H9 (cell line): ENCODE data around the gene DIS3L. TPM values are rescaled to one million over a fixed set of nuclear protein-coding genes. Genes with fewer than 3 reads are reported as not detected.
A peak's percentile ranks its signal among the peaks of the same experiment; 100 is the strongest.
"Not testable (repeated sequence)": the region's sequence is repeated elsewhere in the genome, so short reads cannot be mapped to it uniquely, and the experiment has no call there.

Experiments used
- DNase-seq: peaks from one replicate; pipeline ENCODE4 v3.0.0-alpha.2; 2017
- H2AFZ ChIP-seq: one replicate; pipeline ENCODE4 v1.6.1; 2013; ENCODE audit warnings: mild to moderate bottlenecking, low read length, control low read depth, moderate library complexity
- H2AK5ac ChIP-seq: 2 replicates; pipeline ENCODE4 v1.6.1; 2013; ENCODE audit warnings: low read length, control low read depth, mixed read lengths; ENCODE audit not compliant: insufficient read length
- H2BK120ac ChIP-seq: one replicate; pipeline ENCODE4 v1.6.1; 2013; ENCODE audit warnings: low read depth, mild to moderate bottlenecking, low read length, control low read depth, inconsistent platforms; ENCODE audit not compliant: poor library complexity, severe bottlenecking
- H2BK12ac ChIP-seq: 2 replicates; pipeline ENCODE4 v1.6.1; 2013; ENCODE audit warnings: low read length, control low read depth, mixed read lengths, low read depth; ENCODE audit not compliant: insufficient read length
- H2BK15ac ChIP-seq: 2 replicates; pipeline ENCODE4 v1.6.1; 2013; ENCODE audit warnings: low read depth, low read length, control low read depth
- H2BK20ac ChIP-seq: one replicate; pipeline ENCODE4 v1.6.1; 2013; ENCODE audit warnings: low read depth, mild to moderate bottlenecking, low read length, control low read depth, inconsistent platforms; ENCODE audit not compliant: poor library complexity, severe bottlenecking
- H2BK5ac ChIP-seq: 2 replicates; pipeline ENCODE4 v1.6.1; 2013; ENCODE audit warnings: low read length, control low read depth, mixed read lengths; ENCODE audit not compliant: insufficient read length
- H3K14ac ChIP-seq: 2 replicates; pipeline ENCODE4 v1.6.1; 2013; ENCODE audit warnings: low read length, control low read depth; ENCODE audit not compliant: insufficient read depth
- H3K18ac ChIP-seq: 2 replicates; pipeline ENCODE4 v1.6.1; 2013; ENCODE audit warnings: low read depth, mild to moderate bottlenecking, mixed read lengths, low read length, control low read depth; ENCODE audit not compliant: insufficient read length
- H3K23ac ChIP-seq: 2 replicates; pipeline ENCODE4 v1.6.1; 2013; ENCODE audit warnings: low read length, control low read depth, mixed read lengths, low read depth; ENCODE audit not compliant: insufficient read length
- H3K23me2 ChIP-seq: 2 replicates; pipeline ENCODE4 v1.6.1; 2013; ENCODE audit warnings: low read depth, mild to moderate bottlenecking, mixed read lengths, low read length, control low read depth; ENCODE audit not compliant: insufficient read length, poor library complexity, severe bottlenecking
- H3K27ac ChIP-seq: 2 replicates; pipeline ENCODE4 v1.5.1; 2013; ENCODE audit warnings: low read length, control low read depth, mixed read lengths, low read depth; ENCODE audit not compliant: insufficient read length
- H3K27me3 ChIP-seq: 2 replicates; pipeline ENCODE4 v1.6.1; 2013; ENCODE audit warnings: low read length, control low read depth, inconsistent platforms; ENCODE audit not compliant: insufficient read depth
- H3K4ac ChIP-seq: 2 replicates; pipeline ENCODE4 v1.6.1; 2013; ENCODE audit warnings: low read depth, mild to moderate bottlenecking, control low read depth, inconsistent platforms, low read length, moderate library complexity
- H3K4me1 ChIP-seq: 2 replicates; pipeline ENCODE4 v1.6.1; 2013; ENCODE audit warnings: low read length, control low read depth, inconsistent platforms; ENCODE audit not compliant: insufficient read depth
- H3K4me2 ChIP-seq: 2 replicates; pipeline ENCODE4 v1.6.1; 2013; ENCODE audit warnings: low read length, control low read depth, mixed read lengths; ENCODE audit not compliant: insufficient read length, insufficient read depth
- H3K56ac ChIP-seq: 2 replicates; pipeline ENCODE4 v1.6.1; 2013; ENCODE audit warnings: low read depth, mild to moderate bottlenecking, mixed read lengths, low read length, control low read depth; ENCODE audit not compliant: insufficient read length
- H3K79me1 ChIP-seq: 2 replicates; pipeline ENCODE4 v1.6.1; 2013; ENCODE audit warnings: low read depth, mild to moderate bottlenecking, moderate library complexity, low read length, control low read depth, inconsistent platforms; ENCODE audit not compliant: insufficient read depth, poor library complexity, severe bottlenecking
- H3K79me2 ChIP-seq: 2 replicates; pipeline ENCODE4 v1.6.1; 2013; ENCODE audit warnings: low read length, control low read depth, inconsistent platforms; ENCODE audit not compliant: insufficient read depth
- H3K9ac ChIP-seq: 2 replicates; pipeline ENCODE4 v1.6.1; 2013; ENCODE audit warnings: low read length, control low read depth, mixed read lengths; ENCODE audit not compliant: insufficient read length; ENCODE audit errors: extremely low read depth
- H3K9me3 ChIP-seq: one replicate; pipeline ENCODE4 v1.6.1; 2013; ENCODE audit warnings: low read depth, low read length, inconsistent platforms; ENCODE audit not compliant: control insufficient read depth
- H3T11ph ChIP-seq: one replicate; pipeline ENCODE4 v1.6.1; 2013; ENCODE audit warnings: mild to moderate bottlenecking, low read length, control low read depth, inconsistent platforms
- H4K20me1 ChIP-seq: one replicate; pipeline ENCODE4 v1.6.1; 2013; ENCODE audit not compliant: control insufficient read depth, insufficient read length, insufficient read depth
- H4K5ac ChIP-seq: 2 replicates; pipeline ENCODE4 v1.6.1; 2013; ENCODE audit warnings: low read depth, mild to moderate bottlenecking, mixed read lengths, low read length, control low read depth; ENCODE audit not compliant: insufficient read length
- H4K8ac ChIP-seq: replicated peaks from 2 replicates; pipeline ENCODE4 v1.6.1; 2013; ENCODE audit warnings: low read length, control low read depth, mixed read lengths, low read depth; ENCODE audit not compliant: insufficient read length
- H4K91ac ChIP-seq: 2 replicates; pipeline ENCODE4 v1.6.1; 2013; ENCODE audit warnings: low read depth, mild to moderate bottlenecking, moderate library complexity, mixed read lengths, low read length, control low read depth; ENCODE audit not compliant: insufficient read length
- H3K27ac Mint-ChIP-seq, 3 experiments: 2 replicates in 2 of 3; 3 replicates in 1 of 3; pipeline ENCODE4 v1.8.0; 2020 to 2021; ENCODE audit warnings: mixed read lengths in 3 of 3, mild to moderate bottlenecking in 1 of 3, moderate library complexity in 1 of 3
- H3K27me3 Mint-ChIP-seq: 2 replicates; pipeline ENCODE4 v1.8.0; 2021; ENCODE audit warnings: low read depth, mild to moderate bottlenecking, moderate library complexity, mixed read lengths
- H3K36me3 Mint-ChIP-seq, 3 experiments: 2 replicates in 2 of 3; 3 replicates in 1 of 3; pipeline ENCODE4 v1.8.0; 2020 to 2021; ENCODE audit warnings: low read depth in 3 of 3, mixed read lengths in 3 of 3; ENCODE audit not compliant: insufficient read depth in 1 of 3
- H3K4me1 Mint-ChIP-seq, 2 experiments: 2 replicates each; pipeline ENCODE4 v1.8.0; 2020; ENCODE audit warnings: mixed read lengths in 2 of 2
- H3K4me3 Mint-ChIP-seq, 2 experiments: 2 replicates in 1 of 2; 3 replicates in 1 of 2; pipeline ENCODE4 v1.8.0; 2020 to 2021; ENCODE audit warnings: mild to moderate bottlenecking in 2 of 2, mixed read lengths in 2 of 2, moderate library complexity in 1 of 2
- H3K9me3 Mint-ChIP-seq, 2 experiments: 2 replicates in 1 of 2; 3 replicates in 1 of 2; pipeline ENCODE4 v1.8.0; 2020; ENCODE audit warnings: mild to moderate bottlenecking in 2 of 2, mixed read lengths in 2 of 2, moderate library complexity in 1 of 2
- CTCF ChIP-seq: fragments of 200-600 bp; sonication (generic); conservative IDR thresholded peaks from 3 replicates; pipeline ENCODE4 v1.8.0; 2021; ENCODE audit warnings: antibody characterized with exemption, mild to moderate bottlenecking
- WGBS: extraction: QIAGEN DNeasy Blood & Tissue Kit; methylation state at CpG from one replicate; pipeline ENCODE4 v1.1.7; 2013; ENCODE audit warnings: missing lambda C conversion rate, low lambda C conversion rate, mixed read lengths; ENCODE audit not compliant: insufficient read length; ENCODE audit errors: extremely low coverage; 5-methylcytosine and 5-hydroxymethylcytosine counted together
- long read RNA-seq: library from polyadenylated mRNA; unstranded; transcript quantifications from one replicate; pipeline ENCODE4 v2.0.0, GENCODE V29; 2020
- total RNA-seq: library from RNA; stranded (reverse); gene quantifications from 2 replicates; pipeline ENCODE4 v1.2.1, GENCODE V29; 2021

DIS3L gene
- total RNA-seq = 30.2 and 30.7 TPM in 2 replicates
- long read RNA-seq, transcript DIS3L-202 (17 exons, 3,647 nt) = major isoform, 125 of 222 reads
- long read RNA-seq, transcript DIS3L-201 (17 exons, 3,763 nt) = minor isoform, 16 of 222 reads
- long read RNA-seq, partial matches to known transcripts = 33 of 222 reads
- long read RNA-seq, other reads (novel, unspliced or antisense) = 46 of 222 reads

GRCh38 chr15:66293419-66294156, at the start of gene DIS3L:
DIS3L (plus strand) TSS chr15:66293568; CDS start chr15:66293597, 29 bp downstream.
- Histone ChIP-seq H4K91ac (no peak within 1 kb of the TSS), H3K27ac (peak within 1 kb of the TSS; percentile 60), H2BK12ac (no peak within 1 kb of the TSS), H3K23me2 (peaks cover 7% of the 10 kb centered on the region), H3K4me1 (peaks cover 7% of the 10 kb centered on the region; the same call in 1 of the 2 replicates), H3K4ac (no peak within 1 kb of the TSS; the same call in 1 of the 2 replicates), H2BK5ac (no peak within 1 kb of the TSS), H3K14ac (peak within 1 kb of the TSS; percentile 97), H3K27me3 (no peaks in the 10 kb centered on the region), H2AK5ac (no peak within 1 kb of the TSS), H3K4me2 (peak within 1 kb of the TSS; percentile 89), H3K56ac (no peak within 1 kb of the TSS), H3K9ac (peak within 1 kb of the TSS; percentile 93), H4K8ac (no peak within 1 kb of the TSS), H3K9me3 (no peaks in the 10 kb centered on the region), H2BK15ac (no peak within 1 kb of the TSS; the same call in 1 of the 2 replicates), H3K18ac (peak within 1 kb of the TSS; percentile 94), H3K23ac (no peak within 1 kb of the TSS), H3T11ph (no peak within 1 kb of the TSS), H3K79me1 (no peaks in the 10 kb centered on the region), H4K20me1 (no peaks in the 10 kb centered on the region), H2BK120ac (peak within 1 kb of the TSS; percentile 95), H2AFZ (peak within 1 kb of the TSS; percentile 98), H3K79me2 (no peaks in the 10 kb centered on the region), H2BK20ac (no peak within 1 kb of the TSS), H4K5ac (no peak within 1 kb of the TSS)
- H3K36me3 Mint-ChIP-seq = peaks cover under 1 to 17% (median 10%) of the 10 kb centered on the region in 3 experiments; a peak in 6 of 7 replicates
- H3K27ac Mint-ChIP-seq = peak within 1 kb of the TSS; percentile 66 to 90 (median 75); a peak in 5 of 7 replicates
- H3K4me1 Mint-ChIP-seq = peaks cover 25 to 36% of the 10 kb centered on the region in 2 experiments
- no CpG with 5 or more reads among the region's 92 CpGs for WGBS
- H3K9me3 Mint-ChIP-seq = no peaks in the 10 kb centered on the region
- TF ChIP-seq CTCF = no peak
- peak within 1 kb of the TSS; percentile 77 to 90 for H3K4me3 Mint-ChIP-seq
- no peaks in the 10 kb centered on the region; the same call in 1 of the 2 replicates for H3K27me3 Mint-ChIP-seq
- DNase-seq = peak; percentile 67

- not testable (repeated sequence) for H3K79me2 ChIP-seq, H3K4me2 ChIP-seq, H3K9me3 ChIP-seq, H2BK15ac ChIP-seq, H2BK12ac ChIP-seq, H3K56ac ChIP-seq, H4K20me1 ChIP-seq, H3K9ac ChIP-seq, H3K4ac ChIP-seq, H3T11ph ChIP-seq, H3K27me3 ChIP-seq, H4K8ac ChIP-seq, H4K5ac ChIP-seq, DNase-seq, H3K27ac Mint-ChIP-seq, H2BK5ac ChIP-seq, H2AFZ ChIP-seq, H3K9me3 Mint-ChIP-seq, H3K23me2 ChIP-seq, H3K14ac ChIP-seq, H3K79me1 ChIP-seq, H3K18ac ChIP-seq, H3K27ac ChIP-seq, H3K23ac ChIP-seq, H3K36me3 Mint-ChIP-seq, H2BK20ac ChIP-seq, H3K4me3 Mint-ChIP-seq, H2AK5ac ChIP-seq, H4K91ac ChIP-seq, H3K4me1 ChIP-seq, H2BK120ac ChIP-seq
- Mint-ChIP-seq H3K4me1 (peaks cover 23 to 32% of the 10 kb centered on the region in 2 experiments), H3K27me3 (peaks cover 35% of the 10 kb centered on the region)
- WGBS = no CpG with 5 or more reads among the region's 5 CpGs
Measured at GRCh38 chr15:66245832-66246231, 47.5 kb upstream of the DIS3L start.
